Ishikawa (cell line): ENCODE results near the gene CHEK2.
A peak's percentile ranks its signal among the peaks of the same experiment; 100 is the strongest.

Experiments
- CEBPB ChIP-seq: IDR thresholded peaks from 2 replicates; pipeline ENCODE4 v1.6.1; 2012
- CREB1 ChIP-seq: IDR thresholded peaks from 2 replicates; pipeline ENCODE4 v1.6.1; 2012; ENCODE audit warnings: low read depth
- EGR1 ChIP-seq: IDR thresholded peaks from 2 replicates; pipeline ENCODE4 v1.6.1; 2012
- EP300 ChIP-seq: IDR thresholded peaks from 2 replicates; pipeline ENCODE4 v1.6.1; 2012; ENCODE audit warnings: borderline replicate concordance
- FOXM1 ChIP-seq: IDR thresholded peaks from 2 replicates; pipeline ENCODE4 v1.6.1; 2012; ENCODE audit warnings: low read depth, borderline replicate concordance
- MAX ChIP-seq: IDR thresholded peaks from 2 replicates; pipeline ENCODE4 v1.6.1; 2012
- NFIC ChIP-seq: IDR thresholded peaks from 2 replicates; pipeline ENCODE4 v1.6.1; 2012
- RAD21 ChIP-seq: IDR thresholded peaks from 2 replicates; pipeline ENCODE4 v1.6.1; 2012; ENCODE audit warnings: low read depth
- REST ChIP-seq: IDR thresholded peaks from 2 replicates; pipeline ENCODE4 v1.6.1; 2012; ENCODE audit warnings: low read depth, mild to moderate bottlenecking
- TAF1 ChIP-seq: IDR thresholded peaks from 2 replicates; pipeline ENCODE4 v1.6.1; 2012; ENCODE audit warnings: low read depth, mild to moderate bottlenecking
- TCF12 ChIP-seq: IDR thresholded peaks from 2 replicates; pipeline ENCODE4 v1.6.1; 2012; ENCODE audit warnings: low read depth
- TEAD4 ChIP-seq: IDR thresholded peaks from 2 replicates; pipeline ENCODE4 v1.6.1; 2012
- USF1 ChIP-seq: IDR thresholded peaks from 2 replicates; pipeline ENCODE4 v1.6.1; 2012
- YY1 ChIP-seq: IDR thresholded peaks from 2 replicates; pipeline ENCODE4 v1.6.1; 2012; ENCODE audit warnings: low read depth
- ZBTB7A ChIP-seq: IDR thresholded peaks from 2 replicates; pipeline ENCODE4 v1.6.1; 2012; ENCODE audit warnings: low read depth

CHEK2 gene

GRCh38 chr22:28728002-28728401 lies 13.6 kb downstream of the CHEK2 start:
- TF ChIP-seq ZBTB7A (no peak), FOXM1 (no peak), TCF12 (no peak), TEAD4 (no peak), RAD21 (no peak), EP300 (no peak), USF1 (no peak), TAF1 (no peak), CEBPB (no peak), CREB1 (no peak), YY1 (no peak), NFIC (no peak), MAX (no peak), EGR1 (no peak)

GRCh38 chr22:28718044-28718443 lies 23.6 kb downstream of the CHEK2 start:
- TF ChIP-seq NFIC (no peak), EGR1 (no peak), ZBTB7A (no peak), TCF12 (no peak), TAF1 (no peak), TEAD4 (no peak), CEBPB (no peak), YY1 (no peak), USF1 (no peak), RAD21 (no peak)

GRCh38 chr22:28716686-28717085 lies 24.9 kb downstream of the CHEK2 start:
- TF ChIP-seq NFIC: no peak
- TF ChIP-seq TCF12: no peak
- TF ChIP-seq ZBTB7A: no peak
- no peak for TF ChIP-seq TAF1
- TF ChIP-seq RAD21: no peak
- TF ChIP-seq REST: no peak
- no peak for TF ChIP-seq CREB1
- no peak for TF ChIP-seq YY1
- TF ChIP-seq TEAD4: no peak
- no peak for TF ChIP-seq CEBPB
- TF ChIP-seq EGR1: no peak
- no peak for TF ChIP-seq USF1
- no peak for TF ChIP-seq FOXM1

- TF ChIP-seq TCF12 (no peak), RAD21 (no peak), TEAD4 (0 out of 2 replicates have a peak, but pooled peaks have one; percentile 36), NFIC (no peak), EGR1 (no peak), YY1 (no peak), ZBTB7A (no peak)
These were observed 26.0 kb downstream of the CHEK2 start for GRCh38 chr22:28715611-28716010.

- TF ChIP-seq EP300 (no peak), YY1 (no peak), NFIC (no peak), REST (no peak), EGR1 (no peak), TAF1 (no peak), FOXM1 (no peak), MAX (no peak), CEBPB (no peak), USF1 (no peak), TEAD4 (no peak), RAD21 (no peak), ZBTB7A (no peak), TCF12 (no peak)
These were observed 27.5 kb downstream of the CHEK2 start for GRCh38 chr22:28714043-28714628.
